UCSD-AML1 (cell line): Measurements from ENCODE around the gene ADRA1B.

ENCODE experiments used
- DNase-seq: peaks from one replicate; lab custom pipeline; 2025; ENCODE audit not compliant: unreplicated experiment; lab: John Stamatoyannopoulos, UW

The ADRA1B gene

GRCh38 chr5:159923008-159923407, 6.7 kb downstream of the ADRA1B start:
- no peak for DNase-seq

GRCh38 chr5:159928122-159928909, 12.0 kb downstream of the ADRA1B start:
- no peak for DNase-seq

GRCh38 chr5:159929176-159929575, 12.9 kb downstream of the ADRA1B start:
- DNase-seq = no peak

GRCh38 chr5:159933531-159934485, 17.5 kb downstream of the ADRA1B start:
- DNase-seq = no peak

- no peak for DNase-seq
Observed at GRCh38 chr5:159935946-159936345, 19.7 kb downstream of the ADRA1B start.

GRCh38 chr5:159936686-159937329, 20.5 kb downstream of the ADRA1B start:
- no peak for DNase-seq

GRCh38 chr5:159937580-159937979, 21.3 kb downstream of the ADRA1B start:
- DNase-seq = no peak

GRCh38 chr5:159943326-159943725, 27.0 kb downstream of the ADRA1B start:
- DNase-seq = no peak

- no peak for DNase-seq
Observed at GRCh38 chr5:159944056-159944600, 27.8 kb downstream of the ADRA1B start.

GRCh38 chr5:159945359-159945758, 29.1 kb downstream of the ADRA1B start:
- DNase-seq = no peak

GRCh38 chr5:159947708-159948358, 31.6 kb downstream of the ADRA1B start:
- DNase-seq = no peak

GRCh38 chr5:159951387-159951786, 35.1 kb downstream of the ADRA1B start:
- no peak for DNase-seq

GRCh38 chr5:159951834-159952233, 35.6 kb downstream of the ADRA1B start:
- DNase-seq = no peak

- no peak for DNase-seq
Observed at GRCh38 chr5:159953609-159954008, 37.3 kb downstream of the ADRA1B start.

GRCh38 chr5:159955056-159955624, 38.9 kb downstream of the ADRA1B start:
- DNase-seq = no peak

GRCh38 chr5:159956074-159956473, 39.8 kb downstream of the ADRA1B start:
- no peak for DNase-seq

- no peak for DNase-seq
Observed at GRCh38 chr5:159961176-159962160, 45.2 kb downstream of the ADRA1B start.

GRCh38 chr5:159962214-159962613, 45.9 kb downstream of the ADRA1B start:
- no peak for DNase-seq

GRCh38 chr5:159963935-159964334, 47.7 kb downstream of the ADRA1B start:
- no peak for DNase-seq
